Activated T-helper 9 cell treated with anti-CD3 and anti-CD28 coated beads, Interleukin-2, amount 50 U/mL, for 16 hours (primary cell): ENCODE data around the gene PRH1.

Experiments
- DNase-seq: peaks from one replicate; pipeline ENCODE4 v3.0.0-alpha.2; 2020; ENCODE audit warnings: low read depth

Gene PRH1

GRCh38 chr12:10838461-10838860 is 45.6 kb downstream of the PRH1 start:
- DNase-seq = no peak
